Small intestine (tissue), 7 donors: ENCODE measurements around the gene GRIK1. TPM values are rescaled to one million over a fixed set of nuclear protein-coding genes. Genes with fewer than 3 reads are reported as not detected.

Source experiments
- DNase-seq, 2 donors: peaks; one replicate each; pipeline versions ENCODE4 v3.0.0 to v3.0.0-alpha.2; 2013
- FAIRE-seq: peaks from 2 replicates; lab custom pipeline; 2012; peaks lifted over from hg19 to GRCh38; lab: Jason Lieb, UNC
- H3K27ac ChIP-seq, 3 donors: one replicate each; pipeline ENCODE4 v1.5.1; 2013; ENCODE audit warnings: low read length in 2 of 3, mild to moderate bottlenecking in 2 of 3, control low read depth in 1 of 3, inconsistent platforms in 1 of 3, low read depth in 1 of 3, moderate library complexity in 1 of 3
- H3K27me3 ChIP-seq, 3 donors: one replicate each; pipeline ENCODE4 v1.6.1; 2013; ENCODE audit warnings: low read length in 3 of 3, inconsistent platforms in 1 of 3; ENCODE audit not compliant: control insufficient read depth in 3 of 3, insufficient read depth in 3 of 3
- H3K36me3 ChIP-seq, 3 donors: one replicate each; pipeline ENCODE4 v1.6.1; 2013; ENCODE audit warnings: low read length in 3 of 3, inconsistent platforms in 1 of 3, low read depth in 1 of 3, mild to moderate bottlenecking in 1 of 3, moderate library complexity in 1 of 3; ENCODE audit not compliant: control insufficient read depth in 3 of 3, insufficient read depth in 2 of 3
- H3K4me1 ChIP-seq, 3 donors: one replicate each; pipeline ENCODE4 v1.6.1; 2013; ENCODE audit warnings: low read length in 2 of 3, inconsistent platforms in 1 of 3, low read depth in 1 of 3, mild to moderate bottlenecking in 1 of 3, moderate library complexity in 1 of 3; ENCODE audit not compliant: control insufficient read depth in 3 of 3, insufficient read depth in 2 of 3
- H3K4me3 ChIP-seq, 3 donors: one replicate each; pipeline ENCODE4 v1.5.1; 2013; ENCODE audit warnings: low read length in 3 of 3, control low read depth in 1 of 3, inconsistent platforms in 1 of 3, low read depth in 1 of 3, mild to moderate bottlenecking in 1 of 3, moderate library complexity in 1 of 3
- H3K9me3 ChIP-seq, 2 donors: one replicate each; pipeline ENCODE4 v1.6.1; 2013; ENCODE audit warnings: low read depth in 1 of 2, low read length in 1 of 2; ENCODE audit not compliant: control insufficient read depth in 2 of 2, insufficient read depth in 1 of 2
- WGBS, 3 donors: extraction: QIAGEN DNeasy Blood & Tissue Kit; methylation state at CpG; one replicate each; pipeline ENCODE4 v1.1.7; 2013; 5-methylcytosine and 5-hydroxymethylcytosine counted together
- polyA plus RNA-seq, 4 donors: library from polyadenylated mRNA; stranded (reverse) in 3 of 4; unstranded in 1 of 4; fragments of 200-250 nt in 3 of 4; fragments of 120-200 nt in 1 of 4; gene quantifications; one replicate each; pipeline versions ENCODE4 v1.2.1 to v1.2.3, GENCODE V29; 2013
- donor health status: healthy with polysubstance abuse.
- donor health status: control.
- donor health status: control.
- donor health status: Bipolar disorder and iron deficiency.
- donor health status: healthy.

The GRIK1 gene
- polyA plus RNA-seq, 4 donors: 0.24 to 0.37 TPM; not detected in 2

- Histone ChIP-seq H3K9me3 (no peaks in the 10 kb centered on the region), H3K4me3 (no peak overlapping the region), H3K27ac (no peak overlapping the region), H3K4me1 (peaks cover 0 to 2% (median 0%) of the 10 kb centered on the region in 3 donors), H3K27me3 (no peaks in the 10 kb centered on the region), H3K36me3 (no peaks in the 10 kb centered on the region)
- FAIRE-seq (no peak), DNase-seq (peak; percentile 14)
- 90 to 98% (median 93%) methylated on average over 1 of the region's 1 CpG for WGBS, 3 donors
Measured at GRCh38 chr21:29568020-29568697, 371.6 kb downstream of the GRIK1 start.

- DNase-seq (no peak), FAIRE-seq (no peak)
- Histone ChIP-seq H3K27ac (no peak overlapping the region), H3K36me3 (no peaks in the 10 kb centered on the region), H3K27me3 (no peaks in the 10 kb centered on the region), H3K9me3 (no peaks in the 10 kb centered on the region), H3K4me1 (no peaks in the 10 kb centered on the region), H3K4me3 (no peak overlapping the region)
- 89 to 100% (median 98%) methylated on average over 1 of the region's 1 CpG for whole genome bisulfite sequencing, 3 donors
Measured at GRCh38 chr21:29557931-29558725, 381.7 kb downstream of the GRIK1 start.

GRCh38 chr21:29557200-29557599, 382.6 kb downstream of the GRIK1 start:
- H3K27ac ChIP-seq: no peak overlapping the region
- H3K4me1 ChIP-seq: no peaks in the 10 kb centered on the region
- FAIRE-seq (no peak), DNase-seq (no peak)
- WGBS, 3 donors: 44 to 84% (median 48%) methylated on average over 1 of the region's 1 CpG
- H3K4me3 ChIP-seq: no peak overlapping the region
- H3K27me3 ChIP-seq: no peaks in the 10 kb centered on the region
- no peaks in the 10 kb centered on the region for H3K36me3 ChIP-seq
- no peaks in the 10 kb centered on the region for H3K9me3 ChIP-seq

GRCh38 chr21:29555601-29556000, 384.2 kb downstream of the GRIK1 start:
- no peak overlapping the region for H3K4me3 ChIP-seq
- FAIRE-seq (no peak), DNase-seq (no peak)
- no peaks in the 10 kb centered on the region for H3K4me1 ChIP-seq
- no peaks in the 10 kb centered on the region for H3K27me3 ChIP-seq
- no peak overlapping the region for H3K27ac ChIP-seq
- no peaks in the 10 kb centered on the region for H3K9me3 ChIP-seq
- 64 to 82% (median 69%) methylated on average over 2 of the region's 2 CpGs for WGBS, 3 donors
- H3K36me3 ChIP-seq: no peaks in the 10 kb centered on the region

- H3K4me1 ChIP-seq: no peaks in the 10 kb centered on the region
- H3K27ac ChIP-seq: no peak overlapping the region
- H3K9me3 ChIP-seq: no peaks in the 10 kb centered on the region
- DNase-seq (no peak), FAIRE-seq (no peak)
- H3K4me3 ChIP-seq: no peak overlapping the region
- H3K36me3 ChIP-seq: no peaks in the 10 kb centered on the region
- H3K27me3 ChIP-seq: no peaks in the 10 kb centered on the region
- 63 to 77% (median 67%) methylated on average over 2 of the region's 2 CpGs for WGBS, 3 donors
Measured at GRCh38 chr21:29550205-29550604, 389.6 kb downstream of the GRIK1 start.

- DNase-seq: no peak
- FAIRE-seq: no peak
- no peaks in the 10 kb centered on the region for H3K9me3 ChIP-seq
- 94 to 97% (median 95%) methylated on average over 9 of the region's 9 CpGs for WGBS, 3 donors
- no peak overlapping the region for H3K4me3 ChIP-seq
- H3K4me1 ChIP-seq: no peaks in the 10 kb centered on the region
- no peak overlapping the region for H3K27ac ChIP-seq
- no peaks in the 10 kb centered on the region for H3K36me3 ChIP-seq
- H3K27me3 ChIP-seq: no peaks in the 10 kb centered on the region
Measured at GRCh38 chr21:29549614-29550013, 390.2 kb downstream of the GRIK1 start.

GRCh38 chr21:29547998-29548397, 391.8 kb downstream of the GRIK1 start:
- H3K4me1 ChIP-seq: no peaks in the 10 kb centered on the region
- DNase-seq (no peak), FAIRE-seq (no peak)
- no peaks in the 10 kb centered on the region for H3K36me3 ChIP-seq
- no peaks in the 10 kb centered on the region for H3K27me3 ChIP-seq
- no peak overlapping the region for H3K4me3 ChIP-seq
- WGBS, 3 donors: 87 to 94% (median 93%) methylated on average over 1 of the region's 1 CpG
- H3K27ac ChIP-seq: no peak overlapping the region
- no peaks in the 10 kb centered on the region for H3K9me3 ChIP-seq

GRCh38 chr21:29546071-29546470, 393.7 kb downstream of the GRIK1 start:
- Histone ChIP-seq H3K27me3 (no peaks in the 10 kb centered on the region), H3K27ac (no peak overlapping the region), H3K9me3 (no peaks in the 10 kb centered on the region), H3K36me3 (no peaks in the 10 kb centered on the region), H3K4me1 (no peaks in the 10 kb centered on the region), H3K4me3 (no peak overlapping the region)
- WGBS, 3 donors: 91 to 99% (median 92%) methylated on average over 3 of the region's 3 CpGs
- DNase-seq (no peak), FAIRE-seq (no peak)
